RWPE2 (cell line): ENCODE data around the gene ZBED4.
A peak's percentile ranks its signal among the peaks of the same experiment; 100 is the strongest.

Source experiments
- ATAC-seq: fragments of 200-7000 bp; cut with Tn5 transposase; 3 replicates; pipeline ENCODE4 v1.9.1; 2021; ENCODE audit warnings: low read depth
- DNase-seq: peaks from one replicate; pipeline ENCODE4 v3.0.0-alpha.2; 2020; ENCODE audit warnings: low spot score
- H3K27ac ChIP-seq: fragments of 450-650 bp; 2 replicates; pipeline ENCODE4 v1.5.1; 2017; ENCODE audit warnings: mild to moderate bottlenecking; ENCODE audit not compliant: poor library complexity, severe bottlenecking
- H3K27me3 ChIP-seq: fragments of 250-450 bp; sonication (Bioruptor Pico); 2 replicates; pipeline ENCODE4 v1.5.1; 2021; ENCODE audit warnings: mild to moderate bottlenecking, moderate library complexity; ENCODE audit not compliant: insufficient read depth, poor library complexity, severe bottlenecking
- H3K36me3 ChIP-seq: fragments of 250-450 bp; sonication (Bioruptor Pico); 2 replicates; pipeline ENCODE4 v1.5.1; 2020; ENCODE audit warnings: low read depth, mild to moderate bottlenecking, moderate library complexity
- H3K4me1 ChIP-seq: fragments of 250-450 bp; sonication (Bioruptor Pico); 2 replicates; pipeline ENCODE4 v1.5.1; 2021; ENCODE audit warnings: mild to moderate bottlenecking, moderate library complexity; ENCODE audit not compliant: insufficient read depth, poor library complexity, severe bottlenecking
- H3K4me3 ChIP-seq: fragments of 250-450 bp; sonication (Bioruptor Pico); 2 replicates; pipeline ENCODE4 v1.5.1; 2021; ENCODE audit warnings: mild to moderate bottlenecking, moderate library complexity; ENCODE audit not compliant: severe bottlenecking
- H3K9me3 ChIP-seq: fragments of 250-450 bp; sonication (Bioruptor Pico); 2 replicates; pipeline ENCODE4 v1.5.1; 2021; ENCODE audit warnings: mild to moderate bottlenecking, moderate library complexity; ENCODE audit not compliant: severe bottlenecking
- CTCF ChIP-seq: fragments of 450-650 bp; IDR thresholded peaks from one replicate; pipeline ENCODE4 v1.5.1; 2017; ENCODE audit warnings: mild to moderate bottlenecking, moderate library complexity; ENCODE audit not compliant: poor library complexity, severe bottlenecking

ZBED4 gene

GRCh38 chr22:49829044-49829853 is 24.4 kb upstream of the ZBED4 start:
- peaks cover 18% of the 10 kb centered on the region for H3K36me3 ChIP-seq
- no peak for TF ChIP-seq CTCF
- H3K4me1 ChIP-seq: peaks cover 14% of the 10 kb centered on the region
- H3K9me3 ChIP-seq: peaks cover 6% of the 10 kb centered on the region
- ATAC-seq (no peak), DNase-seq (no peak)
- H3K27me3 ChIP-seq: no peaks in the 10 kb centered on the region
- no peak overlapping the region for H3K27ac ChIP-seq
- no peak overlapping the region for H3K4me3 ChIP-seq

GRCh38 chr22:49833340-49834007 is 20.2 kb upstream of the ZBED4 start:
- ATAC-seq (peak; percentile 76), DNase-seq (no peak)
- no peaks in the 10 kb centered on the region for H3K27me3 ChIP-seq
- H3K4me3 ChIP-seq: no peak overlapping the region
- no peaks in the 10 kb centered on the region for H3K36me3 ChIP-seq
- peaks cover 5% of the 10 kb centered on the region for H3K4me1 ChIP-seq
- no peak for TF ChIP-seq CTCF
- peaks cover 6% of the 10 kb centered on the region for H3K9me3 ChIP-seq
- no peak overlapping the region for H3K27ac ChIP-seq

- Histone ChIP-seq H3K27ac (no peak overlapping the region), H3K4me3 (no peak overlapping the region), H3K4me1 (no peaks in the 10 kb centered on the region), H3K36me3 (no peaks in the 10 kb centered on the region), H3K9me3 (no peaks in the 10 kb centered on the region), H3K27me3 (no peaks in the 10 kb centered on the region)
- TF ChIP-seq CTCF: no peak
- ATAC-seq (no peak), DNase-seq (no peak)
Measured at GRCh38 chr22:49838771-49839717, 14.6 kb upstream of the ZBED4 start.

GRCh38 chr22:49845241-49845640 is 8.4 kb upstream of the ZBED4 start:
- peaks cover 53% of the 10 kb centered on the region for H3K27me3 ChIP-seq
- TF ChIP-seq CTCF: no peak

More at GRCh38 chr22:49845241-49845640, 8.4 kb upstream of the ZBED4 start:
- DNase-seq: no peak
- Histone ChIP-seq H3K9me3 (no peaks in the 10 kb centered on the region), H3K4me3 (no peak overlapping the region), H3K27ac (no peak overlapping the region), H3K36me3 (no peaks in the 10 kb centered on the region), H3K4me1 (no peaks in the 10 kb centered on the region)
- ATAC-seq: no peak
